Amygdala (tissue), 56 donors: ENCODE data around the gene CTSZ.
A peak's percentile ranks its signal among the peaks of the same experiment; 100 is the strongest.
"Not testable (repeated sequence)": the region's sequence is repeated elsewhere in the genome, so short reads cannot be mapped to it uniquely, and the experiment has no call there.

Experiments
- DNase-seq, 56 donors: peaks; one replicate each; lab custom pipeline; 2025; lab: John Stamatoyannopoulos, UW

CTSZ gene

DNA sequence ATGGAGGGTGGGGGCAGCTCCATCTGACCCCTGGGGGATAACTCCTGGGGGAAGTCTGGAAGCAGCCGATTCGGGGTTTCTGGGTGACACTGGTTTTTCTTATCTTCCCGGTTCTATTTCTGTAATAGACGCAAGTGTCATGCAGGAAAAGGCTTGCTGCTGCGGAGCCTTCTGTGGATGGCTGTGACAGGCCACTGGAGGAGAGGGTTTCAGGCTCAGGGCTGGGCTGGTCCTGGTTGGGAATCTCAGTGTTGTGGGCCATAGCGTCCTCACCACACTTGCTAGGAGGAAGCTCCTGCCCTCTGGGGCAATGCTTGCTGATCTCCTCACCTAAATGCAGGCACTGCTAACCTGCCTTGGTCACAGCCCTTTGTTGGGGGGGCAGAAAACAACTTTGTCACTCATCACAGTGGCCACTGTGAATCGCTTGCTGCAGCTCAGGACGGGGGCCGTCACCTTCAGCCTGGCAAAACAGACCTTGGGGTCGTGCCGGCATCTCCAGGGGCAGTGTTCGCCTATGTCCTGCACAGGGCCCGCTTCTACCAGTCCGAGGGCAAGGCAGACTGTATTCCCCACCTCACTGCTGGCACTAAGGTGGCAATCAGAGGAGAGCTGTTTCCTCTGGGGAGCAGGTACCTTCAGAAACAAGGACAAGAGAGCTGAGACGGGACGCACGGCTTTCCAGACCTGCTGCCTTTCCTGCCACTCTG lies 7.8 kb upstream of the CTSZ start:
- DNase-seq, result no peak

DNA sequence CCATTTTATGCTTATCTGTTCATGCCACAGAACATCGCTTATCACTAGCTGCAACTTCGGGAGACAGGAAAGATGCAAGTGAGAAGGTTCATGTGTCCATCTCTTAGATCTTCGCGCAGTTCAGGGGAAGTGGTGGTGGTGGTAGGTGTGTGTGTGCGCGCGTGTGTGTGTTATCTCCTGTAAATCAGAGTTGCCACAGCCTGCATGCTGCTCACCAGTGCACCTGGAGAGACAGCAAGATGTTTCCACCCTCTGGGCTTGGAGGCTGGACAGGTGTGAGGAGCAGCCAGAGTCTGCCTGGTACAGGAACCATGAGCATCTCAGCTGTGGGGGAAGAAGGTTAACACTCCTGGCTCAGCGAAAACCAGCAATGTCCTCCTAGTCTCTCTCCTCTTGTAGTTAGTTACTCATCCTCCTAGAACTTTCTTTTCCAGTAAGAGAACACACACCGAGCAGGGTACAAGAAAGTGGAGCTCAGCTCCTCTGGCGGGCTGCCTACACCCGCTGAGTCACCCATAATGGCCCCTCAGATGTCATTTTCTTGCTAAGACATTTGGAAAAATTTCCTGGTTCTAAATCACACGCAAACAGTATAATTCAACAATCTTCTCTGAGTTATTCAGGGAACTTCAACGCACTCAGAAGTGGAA lies 7.0 kb upstream of the CTSZ start:
- DNase-seq, result no peak

DNA sequence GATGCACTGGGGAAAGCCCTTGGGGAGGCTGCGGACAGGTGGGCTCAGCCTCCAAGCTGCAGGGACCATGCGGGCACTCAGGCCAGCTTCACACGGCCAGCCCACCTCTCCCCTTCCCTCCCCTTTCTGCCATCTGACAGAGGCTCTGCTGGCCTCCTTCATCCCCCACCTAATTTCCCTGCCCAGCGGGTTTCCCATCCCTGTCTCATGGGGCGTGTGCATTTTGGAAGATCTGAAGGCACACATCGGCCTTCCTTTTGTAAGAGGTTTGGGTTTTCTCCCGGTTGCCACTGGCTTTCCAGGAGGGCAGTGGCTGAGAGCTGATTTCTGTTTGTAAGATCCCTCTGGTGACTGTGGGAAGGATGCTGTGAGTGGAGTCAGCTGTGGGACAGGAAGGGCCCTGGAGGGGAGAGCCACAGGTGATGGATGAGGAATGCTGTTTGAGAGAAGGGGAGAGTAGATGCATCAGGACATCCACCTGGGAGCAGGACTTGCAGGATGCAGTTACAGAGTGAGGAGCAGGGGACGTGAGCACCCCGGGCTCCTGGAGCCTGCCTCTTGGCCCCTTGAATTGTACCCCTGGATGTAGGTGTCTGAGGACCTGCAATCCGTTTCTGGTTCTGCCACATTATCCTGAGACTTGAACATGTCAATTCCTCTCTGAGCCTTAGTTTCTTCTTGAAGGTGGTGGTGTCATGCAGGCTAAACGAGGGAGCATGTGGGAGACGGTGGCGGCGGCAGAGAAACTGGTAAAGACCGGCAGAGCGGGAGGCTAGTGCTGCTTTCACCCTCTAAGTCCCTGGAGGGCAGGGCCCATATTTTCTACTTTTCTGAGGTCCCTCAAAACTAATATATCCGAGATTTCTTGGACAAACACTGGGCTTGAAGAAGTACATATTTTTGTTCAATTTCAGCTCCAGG lies 6.2 kb upstream of the CTSZ start:
- DNase-seq, result no peak

DNA sequence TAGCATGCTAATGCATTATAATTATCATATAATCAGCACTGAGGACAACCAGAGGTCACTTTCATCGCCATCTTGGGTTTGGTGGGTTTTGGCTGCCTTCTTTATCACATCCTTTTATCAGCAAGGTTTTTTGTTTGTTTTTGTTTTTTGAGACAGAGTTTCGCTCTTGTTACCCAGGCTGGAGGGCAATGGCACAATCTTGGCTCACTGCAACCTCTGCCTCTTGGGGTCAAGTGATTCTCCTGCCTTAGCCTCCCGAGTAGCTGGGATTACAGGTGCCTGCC lies 4.8 kb upstream of the CTSZ start:
- DNase-seq, result not testable (repeated sequence)

DNA sequence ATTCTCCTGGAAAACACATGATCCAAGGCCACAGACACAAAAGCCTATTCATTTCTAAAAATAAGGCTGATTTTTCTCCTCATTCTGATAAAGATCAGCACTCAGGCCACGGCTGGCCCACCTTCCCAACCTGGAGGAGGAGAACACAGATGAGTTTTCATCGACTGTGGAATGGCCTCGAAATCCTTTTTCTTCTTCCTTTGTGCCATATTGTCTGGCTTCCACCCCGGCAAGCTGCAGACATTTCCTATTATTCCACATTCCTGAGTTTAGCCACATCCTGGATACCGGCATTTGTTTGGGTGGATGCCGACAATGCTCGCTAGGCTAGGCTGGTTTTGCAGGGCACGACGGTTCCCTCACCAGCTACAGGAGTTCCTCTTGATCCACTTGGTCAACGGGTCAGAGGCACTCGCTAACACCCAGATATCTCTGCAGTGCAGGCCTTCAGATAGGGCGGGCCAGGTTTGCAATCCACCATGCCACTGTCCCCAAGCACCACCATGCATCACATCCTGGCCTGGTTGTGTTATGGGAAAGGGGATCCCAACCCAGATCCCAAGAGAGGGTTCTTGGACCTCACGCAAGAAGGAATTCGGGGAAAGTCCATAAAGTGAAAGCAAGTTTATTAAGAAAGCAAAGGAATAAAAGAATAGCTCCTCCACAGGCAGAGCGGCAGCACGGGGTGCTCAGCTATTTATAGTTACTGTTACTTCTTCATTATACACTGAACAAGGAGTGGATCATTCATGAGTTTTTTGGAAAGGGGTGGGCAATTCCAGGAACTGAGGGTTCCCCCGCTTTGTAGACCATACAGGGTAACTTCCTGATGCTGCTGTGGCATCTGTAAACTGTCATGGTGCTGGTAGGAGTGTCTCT lies 4.2 kb upstream of the CTSZ start:
- peak in 1 of 56 donors; percentile 6 for DNase-seq

DNA sequence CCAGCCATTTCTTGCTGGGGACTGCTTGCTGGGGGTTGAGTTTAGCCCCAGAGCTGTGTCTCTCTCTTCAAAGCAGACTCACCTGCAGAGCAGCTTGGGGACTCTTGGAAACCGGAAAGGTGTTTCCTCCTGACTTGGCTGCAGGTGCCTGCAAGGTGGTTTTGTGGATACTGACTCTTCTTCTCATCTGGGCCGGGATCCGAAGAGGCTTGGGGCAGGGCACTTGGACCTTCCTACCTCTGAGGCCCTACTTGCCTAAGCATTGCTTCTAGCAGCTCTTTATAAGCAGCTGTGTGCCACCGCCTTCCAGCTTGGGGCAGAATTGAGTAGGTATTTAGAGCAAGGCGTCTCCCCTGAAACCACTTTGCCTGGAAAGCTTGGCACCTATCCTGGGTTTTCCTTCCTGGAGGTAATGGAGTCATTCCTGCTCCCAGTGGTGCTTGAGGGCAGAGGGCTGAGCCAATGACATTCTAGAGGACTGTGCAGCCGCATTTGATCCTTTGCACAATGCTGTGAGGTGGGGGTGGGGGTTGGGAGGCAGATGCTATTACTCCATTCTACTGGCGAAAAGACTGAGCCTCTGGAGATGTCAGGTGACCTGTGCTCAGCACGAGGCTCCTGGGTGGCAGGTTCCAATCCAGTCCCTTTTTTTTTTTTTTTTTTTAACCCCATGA lies 3.4 kb upstream of the CTSZ start:
- DNase-seq, result no peak

DNA sequence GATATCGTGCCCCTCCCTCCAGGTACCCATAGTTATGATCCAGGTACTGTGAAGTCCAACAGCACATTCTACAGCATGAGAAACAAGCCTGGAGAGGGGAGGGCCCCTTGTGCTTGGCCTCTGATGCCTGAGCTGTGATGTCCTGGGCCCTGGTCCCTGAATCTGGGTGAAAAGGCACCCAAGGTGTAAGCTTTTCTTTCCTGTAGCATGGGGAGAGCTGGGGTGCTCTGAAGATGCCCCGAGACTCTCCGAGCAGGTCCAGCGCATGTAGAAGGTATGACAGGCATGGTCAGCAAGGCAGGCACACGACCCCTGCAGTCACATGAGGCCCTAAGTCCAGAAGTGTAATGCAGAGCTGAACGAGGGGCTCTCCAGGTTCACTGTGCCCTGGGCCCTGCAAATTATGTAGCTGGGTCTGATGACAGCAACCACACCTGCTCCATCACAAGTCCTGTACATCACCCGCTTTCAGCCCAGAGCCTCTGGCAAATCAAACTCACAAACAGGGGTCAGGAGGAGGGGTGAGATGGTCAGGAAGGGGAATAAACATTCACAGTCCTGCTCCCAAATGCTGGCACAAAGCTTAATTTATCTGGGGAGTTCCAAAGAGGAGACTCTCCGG lies 1.8 kb upstream of the CTSZ start:
- DNase-seq, result no peak

DNA sequence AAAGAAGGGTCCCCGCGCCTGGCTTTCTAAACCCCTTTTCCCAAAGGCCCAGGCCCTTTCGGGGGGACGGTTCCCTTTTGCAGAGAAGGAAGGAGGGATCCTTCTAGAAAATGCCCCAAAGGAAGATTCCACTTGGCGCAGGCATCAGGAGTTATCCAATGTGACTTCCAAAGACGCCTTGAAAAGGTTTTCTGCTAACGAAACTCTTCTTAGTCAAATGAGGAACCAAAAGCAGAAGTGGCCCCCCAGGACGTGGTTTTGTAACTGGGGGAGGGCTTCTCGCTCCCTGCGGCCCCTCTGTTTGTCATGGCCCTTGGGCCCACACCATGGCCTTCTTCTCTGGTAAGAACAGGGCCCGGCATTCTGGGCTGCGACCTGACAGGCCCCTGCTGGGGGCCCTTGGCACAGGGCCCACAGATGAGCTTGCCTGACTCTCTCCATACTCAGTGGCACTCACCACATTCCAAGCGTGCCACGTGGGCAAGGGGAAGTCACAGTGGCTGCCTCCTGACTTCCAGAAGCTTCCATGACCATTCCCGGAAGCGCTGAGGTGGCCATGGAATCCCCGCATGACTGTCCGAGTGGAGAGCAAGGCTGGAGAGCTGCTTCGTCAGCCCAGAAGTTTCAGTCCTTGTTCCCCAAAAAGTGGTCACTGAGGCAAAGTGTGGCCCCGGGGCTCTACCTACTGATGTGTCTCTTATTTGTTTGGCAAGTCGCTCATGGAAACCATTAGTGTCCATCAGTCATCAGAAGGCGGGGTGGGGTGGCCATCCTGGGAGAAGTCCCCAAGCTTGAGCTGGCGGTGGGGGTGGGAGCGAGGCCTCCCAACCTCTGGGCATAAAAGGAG lies 834 bp upstream of the CTSZ start:
- DNase-seq, result peak in 11 of 56 donors; percentile 13 to 71 (median 39)

DNA sequence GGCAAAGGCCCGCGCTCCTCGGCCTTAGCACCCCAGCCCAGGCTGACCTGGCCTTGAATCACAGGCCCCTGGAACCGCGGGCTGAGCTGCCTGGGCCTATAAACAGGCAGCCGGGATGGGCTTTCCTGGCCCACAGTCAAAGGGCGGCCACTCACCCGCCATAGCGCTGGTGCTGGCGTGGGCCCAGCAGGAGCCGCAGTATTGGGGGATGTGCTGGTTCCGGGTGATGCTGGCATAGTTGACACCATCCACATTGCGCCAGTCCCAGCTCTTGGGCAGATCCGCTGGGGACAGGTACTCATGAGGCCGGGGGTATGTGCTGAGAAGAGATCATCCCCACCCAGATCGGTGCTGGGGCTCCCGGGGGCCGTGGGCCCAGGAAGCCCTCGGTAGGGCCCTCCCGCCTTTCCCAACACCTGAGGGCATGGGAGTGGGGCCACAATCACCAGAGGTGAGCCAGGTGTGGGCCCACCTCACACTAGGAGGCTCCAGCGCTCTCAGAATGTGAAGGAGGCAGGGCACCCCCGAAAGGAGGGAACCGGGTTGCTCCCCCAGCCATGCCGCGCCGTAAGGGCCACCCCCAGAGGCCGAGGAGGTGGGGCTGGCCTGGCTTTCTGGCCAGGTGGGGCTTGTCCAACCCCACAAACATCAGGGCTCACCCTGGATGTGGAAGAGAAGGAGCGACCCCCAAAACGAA lies 739 bp downstream of the CTSZ start:
- DNase-seq, result no peak

DNA sequence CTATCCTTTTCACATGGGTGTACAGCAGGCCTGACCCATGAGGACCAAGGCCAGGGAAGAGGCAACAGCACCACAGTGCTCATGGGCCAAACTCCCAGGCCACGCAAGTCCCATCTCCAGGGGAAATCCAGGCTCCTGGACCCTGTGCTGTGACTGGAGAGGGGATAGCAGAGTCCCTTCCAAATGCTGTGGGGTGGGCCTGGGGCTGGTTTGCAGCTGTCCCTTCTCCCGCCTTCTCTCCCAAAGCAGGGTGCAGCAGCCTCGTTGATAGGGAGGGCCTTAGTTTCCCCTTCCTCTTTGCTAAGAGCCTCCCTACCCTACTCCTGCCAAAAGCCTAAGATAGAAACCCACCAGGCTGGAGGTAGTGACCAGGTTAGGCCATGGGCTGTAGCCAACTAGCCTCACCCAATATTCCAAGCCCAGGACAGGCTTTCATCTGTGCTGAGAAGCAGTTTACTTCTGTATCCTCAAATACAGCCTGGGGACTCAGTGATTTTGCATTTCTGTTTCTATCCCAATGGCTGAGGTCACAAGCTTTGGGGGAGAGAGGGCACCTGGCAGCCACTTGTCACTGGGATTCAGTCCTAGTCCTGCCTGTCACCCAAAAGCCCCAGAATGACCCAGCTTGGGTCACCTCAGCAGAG lies 1.4 kb downstream of the CTSZ start:
- DNase-seq, result no peak

DNA sequence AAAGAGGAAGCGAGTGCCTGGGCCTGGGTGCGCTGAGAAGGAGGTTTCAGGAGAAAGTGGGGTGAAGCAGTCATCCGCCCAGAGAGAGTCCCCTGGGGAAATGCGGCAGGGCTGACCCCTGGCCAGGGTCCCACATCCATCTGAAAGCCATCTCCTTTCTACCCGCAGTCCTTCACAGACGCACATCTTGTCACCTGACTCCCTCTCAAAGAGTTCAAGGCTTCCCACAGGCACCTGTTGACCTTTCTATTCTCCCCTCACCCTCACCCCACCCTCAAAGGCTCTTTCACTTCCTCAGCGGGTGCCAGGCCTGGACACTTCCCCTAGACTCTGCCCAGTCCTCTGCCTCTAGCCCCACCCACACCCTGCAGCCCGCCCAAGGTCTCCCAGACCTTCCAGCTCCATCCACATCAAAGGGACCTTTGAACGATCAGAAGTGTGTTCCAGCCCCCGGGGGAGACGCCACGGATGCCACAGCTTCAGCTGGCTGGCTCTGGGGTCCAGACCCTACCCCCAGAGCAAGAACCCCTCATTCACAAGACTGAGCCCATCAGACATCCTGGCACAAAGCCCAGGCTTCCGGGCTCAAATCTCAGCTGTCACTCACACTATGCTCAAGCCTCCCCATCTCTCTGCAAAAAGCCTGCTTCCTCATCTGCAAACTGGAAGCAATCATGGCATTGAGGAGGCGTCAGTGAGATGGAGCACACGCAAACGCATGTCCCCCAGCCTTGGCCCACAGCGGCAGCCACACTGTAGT lies 2.1 kb downstream of the CTSZ start:
- DNase-seq, result peak in 22 of 56 donors; percentile 15 to 66 (median 40)

DNA sequence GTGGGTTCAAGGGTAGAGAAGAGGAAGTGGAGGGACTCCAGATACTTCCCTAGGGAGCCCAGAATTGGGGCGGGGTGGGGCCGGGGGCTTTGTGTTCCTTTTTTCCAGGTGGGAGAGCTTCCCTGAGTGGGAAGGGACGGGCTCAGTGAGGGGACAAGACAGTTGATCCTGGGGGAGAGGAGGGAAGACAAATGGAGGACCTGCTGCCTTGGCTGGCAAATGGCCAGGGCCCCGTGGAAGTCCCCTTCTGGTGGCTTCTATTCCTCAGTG lies 2.6 kb downstream of the CTSZ start:
- DNase-seq, result peak in 1 of 56 donors; percentile 33

DNA sequence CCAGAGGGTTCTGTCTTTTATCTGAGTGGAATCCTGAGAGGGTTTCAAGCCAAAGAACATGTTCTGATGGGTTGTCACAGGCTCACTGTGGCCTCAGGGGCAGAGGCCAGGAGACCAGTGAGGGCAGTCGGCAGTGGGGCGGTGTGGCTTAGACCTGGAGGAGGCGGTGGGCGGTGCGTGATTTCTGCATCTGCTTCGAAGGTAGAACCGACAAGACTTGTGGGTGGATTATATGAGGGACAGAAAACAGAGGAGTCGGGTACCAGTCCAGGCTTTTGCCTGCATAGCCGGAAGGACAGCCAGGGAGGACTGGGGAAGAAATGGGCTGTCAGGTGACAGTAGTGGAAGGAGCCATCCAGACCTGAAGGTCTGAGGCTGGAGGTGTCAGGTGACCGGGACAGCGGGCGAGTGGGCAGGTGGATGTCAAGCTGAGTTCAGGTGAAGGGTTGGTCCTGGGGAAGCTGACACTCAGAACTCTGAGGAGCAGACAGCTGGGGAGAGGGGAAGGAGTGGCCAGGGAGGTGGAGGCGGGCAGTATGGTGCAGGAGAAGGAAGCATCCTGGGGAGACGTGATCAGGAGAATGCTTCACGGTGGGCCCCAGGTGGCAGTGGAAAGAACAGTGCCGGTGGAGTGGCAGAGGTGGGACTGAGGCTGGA lies 3.1 kb downstream of the CTSZ start:
- DNase-seq, result no peak

DNA sequence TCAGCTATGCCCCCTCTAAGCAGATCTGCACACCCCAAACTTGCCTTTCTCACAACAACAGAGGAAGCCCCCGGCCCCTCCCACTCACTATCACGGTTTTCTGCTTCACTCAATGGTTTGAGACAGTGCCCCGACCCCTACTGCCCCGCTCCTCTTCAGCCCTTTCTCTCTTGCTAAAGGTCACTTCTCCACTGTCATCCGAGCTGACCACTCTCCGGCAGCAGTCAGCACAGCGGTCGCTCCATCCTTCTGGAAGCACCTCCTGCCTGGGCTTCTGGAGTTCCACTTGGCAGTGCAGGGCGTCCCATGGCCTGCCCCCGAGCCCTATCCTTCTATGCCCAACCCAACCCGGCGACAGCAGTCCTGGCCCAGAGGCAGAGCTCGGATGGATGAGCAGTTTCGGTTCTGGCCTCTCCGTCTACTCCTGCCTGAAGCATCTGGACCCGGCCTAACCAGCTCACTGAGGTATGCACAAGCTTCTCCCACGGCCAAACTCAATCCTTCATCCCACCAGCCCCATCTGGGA lies 4.1 kb downstream of the CTSZ start:
- DNase-seq, result no peak

DNA sequence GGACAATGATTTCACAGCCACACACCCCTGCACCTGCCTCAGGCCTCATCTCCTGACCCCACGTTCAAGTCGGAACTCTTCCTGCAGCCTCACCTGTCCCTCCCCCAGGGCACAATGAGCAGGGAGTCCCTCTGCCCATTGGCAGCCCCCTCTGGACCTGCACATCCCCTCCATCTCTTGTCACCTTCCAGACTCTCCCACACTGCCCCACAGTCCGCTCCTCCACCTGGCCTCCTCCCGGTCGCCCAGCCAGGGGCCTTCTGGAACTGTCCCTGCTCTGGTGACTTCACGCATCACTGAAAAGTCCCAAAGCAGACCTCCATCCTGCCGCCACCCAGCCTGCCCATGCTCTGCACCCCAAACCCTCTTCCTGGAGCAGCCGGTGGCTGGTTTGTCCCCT lies 4.7 kb downstream of the CTSZ start:
- no peak for DNase-seq
